ENCODE data around the gene RALGAPA2. TPM values are rescaled to one million over a fixed set of nuclear protein-coding genes. Genes with fewer than 3 reads are reported as not detected.

Gene RALGAPA2
- polyA plus RNA-seq, 1 donor from 2014 or later, result 5.4 TPM

DNA sequence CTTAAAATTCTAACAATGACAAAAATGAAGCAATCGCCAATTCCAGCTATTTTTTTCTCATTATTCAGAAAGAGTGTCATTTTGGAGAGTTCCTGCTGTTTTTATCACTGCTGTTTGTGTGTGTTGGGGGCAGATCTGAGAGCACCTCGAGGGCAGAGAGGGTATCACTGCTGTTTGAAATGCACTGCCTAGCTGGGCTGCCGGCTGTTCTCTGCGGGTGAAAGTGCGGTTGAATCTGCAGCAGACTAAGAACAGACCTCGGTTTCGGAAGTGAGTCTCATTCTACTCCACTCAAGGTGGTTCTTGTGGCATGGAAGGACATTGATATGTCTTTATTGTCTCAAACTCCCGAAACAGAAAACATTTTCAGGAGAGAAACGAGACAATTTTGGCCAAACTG, 326.3 kb downstream of the RALGAPA2 start:
- peaks cover 6% of the 10 kb centered on the region for H3K27me3 Mint-ChIP-seq
- no peaks in the 10 kb centered on the region for H3K9me3 Mint-ChIP-seq
- H3K4me1 Mint-ChIP-seq, result peaks cover 0 to 1% (median 0%) of the 10 kb centered on the region in 3 donors
- no peak overlapping the region for H3K4me3 Mint-ChIP-seq
- H3K27ac Mint-ChIP-seq, result no peak overlapping the region
- no peaks in the 10 kb centered on the region for H3K36me3 Mint-ChIP-seq

DNA sequence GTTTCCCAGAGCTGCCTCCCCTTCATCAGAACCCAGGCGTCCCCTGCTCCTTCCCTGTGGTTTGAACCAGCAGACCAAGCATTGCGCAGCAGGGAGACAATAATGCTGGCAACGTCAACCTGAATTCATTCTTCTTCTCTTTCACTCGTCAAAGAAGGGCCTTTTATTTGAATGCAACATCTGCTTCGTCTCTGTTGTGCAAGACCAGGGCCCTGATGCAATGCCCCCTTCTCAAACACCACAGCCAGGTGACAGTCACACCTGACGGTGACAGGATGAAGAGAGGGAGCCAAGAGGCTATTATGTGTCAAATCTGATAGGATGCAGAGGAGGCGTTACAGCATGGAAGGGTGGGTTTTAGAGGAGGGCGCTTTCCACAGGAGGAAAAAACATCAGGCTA, 336.6 kb downstream of the RALGAPA2 start:
- Mint-ChIP-seq H3K27me3 (peaks cover 52% of the 10 kb centered on the region), H3K27ac (peak overlapping the region in 1 of 3 donors; percentile 71), H3K36me3 (no peaks in the 10 kb centered on the region), H3K4me1 (no peaks in the 10 kb centered on the region), H3K9me3 (peaks cover 2 to 8% (median 4%) of the 10 kb centered on the region in 3 donors), H3K4me3 (no peak overlapping the region)

DNA sequence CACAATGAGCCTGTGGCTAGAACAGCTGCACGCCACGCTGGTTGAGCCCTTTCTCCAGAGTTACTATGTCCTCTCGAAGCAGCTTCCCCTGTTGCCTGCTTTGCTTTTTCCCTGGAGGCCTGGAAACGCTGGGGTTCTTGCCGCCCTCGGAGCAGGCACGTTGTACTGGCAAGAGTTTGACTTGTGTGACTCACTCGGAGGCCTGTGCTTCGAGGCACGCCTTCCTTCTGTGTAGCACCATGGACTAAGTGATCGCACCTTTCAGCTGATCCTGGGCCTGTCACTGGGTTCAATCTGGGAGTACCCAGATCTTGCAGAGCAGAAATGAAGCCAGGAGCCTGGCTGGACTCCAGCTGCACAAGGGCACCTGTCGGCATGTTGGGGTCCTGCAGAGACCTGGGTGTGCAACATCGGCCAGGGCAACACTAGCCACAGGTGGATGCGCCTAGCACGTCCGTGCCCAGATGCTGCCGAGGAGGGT, 339.3 kb downstream of the RALGAPA2 start:
- Mint-ChIP-seq H3K4me3 (no peak overlapping the region), H3K4me1 (peaks cover 4 to 6% (median 4%) of the 10 kb centered on the region in 3 donors), H3K36me3 (no peaks in the 10 kb centered on the region), H3K27me3 (peaks cover 55% of the 10 kb centered on the region), H3K27ac (no peak overlapping the region), H3K9me3 (no peaks in the 10 kb centered on the region)

DNA sequence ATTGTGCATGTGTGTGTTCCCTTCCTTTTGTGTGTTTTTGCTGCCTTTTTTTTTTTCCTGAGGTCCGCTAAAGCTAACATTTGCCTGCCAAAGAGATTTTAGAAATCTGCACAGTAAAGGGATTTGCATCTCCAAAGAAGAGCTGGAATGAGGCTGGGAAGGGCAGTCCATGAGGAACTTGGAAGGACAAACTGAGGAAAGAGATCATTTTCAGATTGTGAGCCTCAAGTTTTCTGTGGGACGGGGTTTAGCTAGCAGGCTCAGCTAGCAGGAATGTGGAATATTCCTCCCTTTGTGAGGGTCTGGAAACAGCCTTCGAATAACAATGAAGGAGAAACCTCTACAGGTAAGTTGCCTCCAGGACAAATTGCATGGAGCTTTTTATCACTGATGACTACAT, 340.8 kb downstream of the RALGAPA2 start:
- peak overlapping the region in 2 of 3 donors; percentile 23 to 47 for H3K27ac Mint-ChIP-seq
- H3K9me3 Mint-ChIP-seq, result no peaks in the 10 kb centered on the region
- no peaks in the 10 kb centered on the region for H3K36me3 Mint-ChIP-seq
- H3K4me1 Mint-ChIP-seq, result peaks cover 4 to 6% (median 6%) of the 10 kb centered on the region in 3 donors
- peaks cover 59% of the 10 kb centered on the region for H3K27me3 Mint-ChIP-seq
- H3K4me3 Mint-ChIP-seq, result peak overlapping the region in 1 of 4 donors; percentile 38

DNA sequence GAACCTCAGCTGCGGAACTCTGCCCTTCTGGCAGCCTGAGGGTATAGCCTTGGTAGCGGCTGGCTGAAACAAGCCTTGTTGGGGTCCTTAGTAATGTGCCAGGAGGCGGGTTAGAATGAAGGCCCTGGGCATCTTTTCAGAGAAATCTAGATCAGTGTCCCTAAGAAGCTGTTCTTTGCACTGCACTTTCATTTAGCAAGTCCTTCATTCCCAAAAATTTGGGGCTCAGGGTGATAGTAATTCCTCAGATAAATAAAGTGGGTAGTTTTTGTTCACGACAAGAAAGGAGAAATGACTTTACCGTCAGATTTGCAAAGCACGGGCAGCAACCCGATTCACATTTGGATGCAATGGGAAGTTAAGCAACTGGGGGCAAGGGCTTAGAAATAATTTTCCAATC, 341.4 kb downstream of the RALGAPA2 start:
- Mint-ChIP-seq H3K9me3 (no peaks in the 10 kb centered on the region), H3K4me1 (peaks cover 4 to 9% (median 6%) of the 10 kb centered on the region in 3 donors), H3K36me3 (no peaks in the 10 kb centered on the region), H3K27me3 (peaks cover 62% of the 10 kb centered on the region), H3K4me3 (peak overlapping the region in 1 of 4 donors; percentile 51), H3K27ac (no peak overlapping the region)

DNA sequence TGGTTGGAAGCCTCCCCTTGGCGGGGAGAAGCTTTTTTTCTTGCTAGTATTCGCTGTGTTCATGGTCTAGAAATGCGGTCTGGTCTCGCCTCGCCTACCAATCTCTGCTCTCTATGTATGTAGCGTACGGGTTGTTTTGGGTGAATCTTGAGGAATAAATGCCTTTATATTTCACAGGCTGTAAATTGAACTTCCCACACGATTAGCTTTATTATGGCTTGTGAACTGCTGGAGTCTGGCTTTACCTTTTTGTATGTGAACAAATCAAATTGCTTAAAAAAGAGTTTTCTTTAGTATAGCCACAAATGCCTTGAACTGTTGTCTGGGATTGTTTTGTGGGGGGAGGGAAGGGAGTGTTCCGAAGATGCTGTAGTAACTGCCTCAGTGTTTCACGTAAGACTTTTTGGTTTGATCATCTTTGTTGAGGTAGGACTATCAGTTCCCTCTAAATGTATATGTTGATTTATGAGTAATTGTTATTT, 342.3 kb downstream of the RALGAPA2 start:
- H3K27me3 Mint-ChIP-seq, result peaks cover 63% of the 10 kb centered on the region
- peak overlapping the region; percentile 58 to 83 (median 74) for H3K4me3 Mint-ChIP-seq
- H3K4me1 Mint-ChIP-seq, result peaks cover 4 to 13% (median 6%) of the 10 kb centered on the region in 3 donors
- H3K27ac Mint-ChIP-seq, result peak overlapping the region in 2 of 3 donors; percentile 47 to 68
- H3K9me3 Mint-ChIP-seq, result peaks cover 0 to 2% (median 0%) of the 10 kb centered on the region in 3 donors
- peaks cover 2% of the 10 kb centered on the region for H3K36me3 Mint-ChIP-seq

DNA sequence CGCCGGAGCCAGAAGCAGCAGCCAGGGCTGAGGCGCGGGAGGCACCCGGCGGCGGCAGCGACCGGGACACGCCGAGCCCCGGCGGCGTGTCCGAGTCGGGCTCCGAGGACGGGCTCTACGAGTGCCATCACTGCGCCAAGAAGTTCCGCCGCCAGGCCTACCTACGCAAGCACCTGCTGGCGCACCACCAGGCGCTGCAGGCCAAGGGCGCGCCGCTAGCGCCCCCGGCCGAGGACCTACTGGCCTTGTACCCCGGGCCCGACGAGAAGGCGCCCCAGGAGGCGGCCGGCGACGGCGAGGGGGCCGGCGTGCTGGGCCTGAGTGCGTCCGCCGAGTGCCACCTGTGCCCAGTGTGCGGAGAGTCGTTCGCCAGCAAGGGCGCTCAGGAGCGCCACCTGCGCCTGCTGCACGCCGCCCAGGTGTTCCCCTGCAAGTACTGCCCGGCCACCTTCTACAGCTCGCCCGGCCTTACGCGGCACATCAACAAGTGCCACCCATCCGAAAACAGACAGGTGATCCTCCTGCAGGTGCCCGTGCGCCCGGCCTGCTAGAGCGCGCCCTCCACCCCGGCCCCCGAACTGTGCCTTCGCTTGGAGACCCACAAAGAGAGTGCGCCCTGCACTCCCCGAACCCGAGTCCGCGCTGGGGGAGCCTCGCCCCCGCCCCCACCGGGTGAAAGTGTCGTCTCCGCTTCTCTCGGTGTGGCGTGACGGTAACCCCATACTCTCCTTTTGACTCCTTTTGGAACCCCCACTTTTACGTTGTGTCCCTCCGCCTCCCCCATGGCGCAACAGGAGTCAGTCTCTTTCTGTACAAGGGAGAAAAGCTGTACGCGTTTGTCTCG, 343.0 kb downstream of the RALGAPA2 start:
- Mint-ChIP-seq H3K27ac (peak overlapping the region in 2 of 3 donors; percentile 47 to 68), H3K27me3 (peaks cover 67% of the 10 kb centered on the region), H3K36me3 (peaks cover 2% of the 10 kb centered on the region), H3K4me3 (peak overlapping the region; percentile 58 to 83 (median 74)), H3K4me1 (peaks cover 6 to 13% (median 6%) of the 10 kb centered on the region in 3 donors), H3K9me3 (peaks cover 0 to 2% (median 0%) of the 10 kb centered on the region in 3 donors)

DNA sequence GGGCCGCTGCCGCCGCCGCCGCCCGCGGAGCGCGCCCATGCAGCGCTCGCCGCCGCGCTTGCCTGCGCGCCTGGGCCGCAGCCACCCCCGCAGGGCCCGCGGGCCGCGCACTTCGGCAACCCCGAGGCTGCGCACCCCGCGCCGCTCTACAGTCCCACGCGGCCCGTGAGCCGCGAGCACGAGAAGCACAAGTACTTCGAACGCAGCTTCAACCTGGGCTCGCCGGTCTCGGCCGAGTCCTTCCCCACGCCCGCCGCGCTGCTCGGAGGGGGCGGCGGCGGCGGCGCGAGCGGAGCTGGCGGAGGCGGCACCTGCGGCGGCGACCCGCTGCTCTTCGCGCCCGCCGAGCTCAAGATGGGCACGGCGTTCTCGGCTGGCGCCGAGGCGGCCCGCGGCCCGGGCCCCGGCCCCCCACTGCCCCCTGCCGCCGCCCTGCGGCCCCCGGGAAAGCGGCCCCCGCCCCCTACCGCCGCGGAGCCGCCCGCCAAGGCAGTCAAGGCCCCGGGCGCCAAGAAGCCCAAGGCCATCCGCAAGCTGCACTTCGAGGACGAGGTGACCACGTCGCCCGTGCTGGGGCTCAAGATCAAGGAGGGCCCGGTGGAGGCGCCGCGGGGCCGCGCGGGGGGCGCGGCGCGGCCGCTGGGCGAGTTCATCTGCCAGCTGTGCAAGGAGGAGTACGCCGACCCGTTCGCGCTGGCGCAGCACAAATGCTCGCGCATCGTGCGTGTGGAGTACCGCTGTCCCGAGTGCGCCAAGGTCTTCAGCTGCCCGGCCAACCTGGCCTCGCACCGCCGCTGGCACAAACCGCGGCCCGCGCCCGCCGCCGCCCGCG, 343.8 kb downstream of the RALGAPA2 start:
- Mint-ChIP-seq H3K27ac (no peak overlapping the region), H3K4me1 (peaks cover 6 to 13% (median 9%) of the 10 kb centered on the region in 3 donors), H3K27me3 (peaks cover 67% of the 10 kb centered on the region), H3K4me3 (peak overlapping the region in 1 of 4 donors; percentile 37), H3K9me3 (peaks cover 0 to 2% (median 0%) of the 10 kb centered on the region in 3 donors), H3K36me3 (peaks cover 2% of the 10 kb centered on the region)

DNA sequence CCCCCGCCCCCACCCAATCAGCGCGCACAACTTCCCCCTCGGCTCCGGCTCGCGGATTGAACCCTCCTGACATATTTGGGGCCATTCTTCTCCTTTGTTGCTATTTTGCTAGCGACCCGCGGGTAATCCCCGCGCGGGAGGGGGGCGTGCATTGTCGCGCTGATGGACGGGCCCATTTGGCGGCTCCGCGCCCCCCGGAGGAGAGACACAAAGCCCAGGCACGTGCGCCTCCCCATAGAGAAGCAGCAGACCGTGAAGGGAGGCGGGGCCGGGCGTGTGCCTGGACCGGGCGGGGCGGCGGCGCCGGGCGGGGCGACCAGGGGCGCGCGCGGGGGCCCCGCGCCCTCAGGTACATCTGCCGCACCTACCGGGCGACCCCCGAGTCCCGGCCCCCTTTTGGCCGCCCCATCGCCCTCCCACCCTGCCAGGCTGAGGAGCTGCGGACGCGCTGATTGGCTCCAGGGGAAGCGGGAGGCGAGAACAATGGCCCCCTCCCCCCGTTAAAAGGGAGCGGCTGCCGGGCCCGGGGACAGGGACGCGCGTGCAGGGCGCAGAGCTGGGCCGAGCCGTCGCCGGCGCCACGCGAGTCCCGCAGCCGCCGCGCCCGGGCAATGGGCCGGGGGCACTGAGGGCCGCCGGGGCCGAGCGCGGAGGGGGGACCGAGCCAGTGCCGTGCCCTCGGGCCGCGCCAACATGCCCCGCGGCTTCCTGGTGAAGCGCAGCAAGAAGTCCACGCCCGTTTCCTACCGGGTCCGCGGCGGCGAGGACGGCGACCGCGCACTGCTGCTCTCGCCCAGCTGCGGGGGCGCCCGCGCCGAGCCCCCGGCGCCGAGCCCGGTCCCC, 344.6 kb downstream of the RALGAPA2 start, which contains the start of gene INSM1:
Gene INSM1, plus strand, starts transcription at position 530 of the 843 bp plus-strand sequence. Its CDS starts 164 bp downstream, at position 694.
- Mint-ChIP-seq H3K27ac (peak within 1 kb of the TSS in 2 of 3 donors; percentile 45 to 74), H3K4me3 (peak within 1 kb of the TSS; percentile 70 to 92 (median 72)), H3K4me1 (peaks cover 6 to 13% (median 9%) of the 10 kb centered on the region in 3 donors), H3K36me3 (peaks cover 2% of the 10 kb centered on the region), H3K9me3 (peaks cover 0 to 2% (median 0%) of the 10 kb centered on the region in 3 donors), H3K27me3 (peaks cover 63% of the 10 kb centered on the region)

DNA sequence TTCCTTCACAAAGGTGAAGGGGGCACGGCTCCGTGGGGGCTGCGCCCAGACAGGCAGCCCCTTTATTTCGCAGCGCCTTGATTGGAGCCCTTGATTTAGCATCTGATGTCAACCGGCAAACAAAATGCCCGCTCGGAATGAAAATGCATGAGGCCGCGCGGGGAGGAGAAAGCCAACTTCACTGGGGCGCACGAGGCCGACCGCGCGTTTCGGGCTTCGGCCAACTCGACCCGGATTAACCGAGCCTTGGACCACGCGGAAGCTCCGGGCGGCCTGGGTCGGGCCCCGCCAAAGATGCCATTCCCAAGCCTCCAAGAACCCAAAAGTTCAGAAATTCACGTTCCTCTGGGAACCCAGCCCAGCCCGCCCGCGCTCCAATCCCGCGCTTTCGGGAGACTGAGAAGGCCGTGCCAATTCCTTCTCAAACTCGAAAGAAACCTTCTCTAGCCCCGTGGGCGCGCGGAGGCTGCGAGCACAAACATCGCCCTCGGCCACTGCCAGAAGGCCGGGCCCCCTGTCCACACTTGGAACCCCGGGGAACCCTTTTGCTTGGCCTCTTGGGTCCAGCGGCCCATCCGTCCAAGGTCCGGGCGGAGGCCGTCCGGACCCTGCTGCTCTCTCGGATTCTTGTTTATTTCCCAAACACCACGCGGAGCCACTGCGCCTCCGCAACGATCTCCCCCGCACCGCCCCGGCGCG, 345.4 kb downstream of the RALGAPA2 start:
- Mint-ChIP-seq H3K4me1 (peaks cover 6 to 17% (median 10%) of the 10 kb centered on the region in 3 donors), H3K27me3 (peaks cover 61% of the 10 kb centered on the region), H3K9me3 (peaks cover 0 to 2% (median 0%) of the 10 kb centered on the region in 3 donors), H3K36me3 (peaks cover 2% of the 10 kb centered on the region), H3K4me3 (peak overlapping the region; percentile 41 to 92 (median 72)), H3K27ac (peak overlapping the region in 2 of 3 donors; percentile 45 to 74)

DNA sequence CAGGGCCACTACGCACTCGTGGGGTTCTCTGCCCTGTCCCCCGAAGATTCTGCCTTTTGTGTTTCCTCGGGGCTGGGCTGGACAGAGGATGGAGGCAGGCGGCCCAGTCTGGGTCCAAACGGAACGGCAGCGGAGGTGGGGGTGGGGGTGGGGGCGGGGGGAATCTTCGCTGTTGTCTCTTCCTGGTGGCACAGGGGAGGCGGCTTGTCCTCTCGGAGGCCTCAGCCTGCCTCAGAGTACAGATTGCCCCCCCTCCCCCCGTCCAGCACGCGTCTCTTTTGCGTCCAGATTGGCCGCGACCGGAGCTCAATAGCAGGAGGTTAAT, 345.9 kb downstream of the RALGAPA2 start:
- Mint-ChIP-seq H3K4me3 (peak overlapping the region; percentile 39 to 77 (median 44)), H3K27me3 (peaks cover 60% of the 10 kb centered on the region), H3K4me1 (peaks cover 6 to 17% (median 10%) of the 10 kb centered on the region in 3 donors), H3K9me3 (peaks cover 0 to 2% (median 0%) of the 10 kb centered on the region in 3 donors), H3K27ac (peak overlapping the region in 2 of 3 donors; percentile 45 to 63), H3K36me3 (peaks cover 2% of the 10 kb centered on the region)

DNA sequence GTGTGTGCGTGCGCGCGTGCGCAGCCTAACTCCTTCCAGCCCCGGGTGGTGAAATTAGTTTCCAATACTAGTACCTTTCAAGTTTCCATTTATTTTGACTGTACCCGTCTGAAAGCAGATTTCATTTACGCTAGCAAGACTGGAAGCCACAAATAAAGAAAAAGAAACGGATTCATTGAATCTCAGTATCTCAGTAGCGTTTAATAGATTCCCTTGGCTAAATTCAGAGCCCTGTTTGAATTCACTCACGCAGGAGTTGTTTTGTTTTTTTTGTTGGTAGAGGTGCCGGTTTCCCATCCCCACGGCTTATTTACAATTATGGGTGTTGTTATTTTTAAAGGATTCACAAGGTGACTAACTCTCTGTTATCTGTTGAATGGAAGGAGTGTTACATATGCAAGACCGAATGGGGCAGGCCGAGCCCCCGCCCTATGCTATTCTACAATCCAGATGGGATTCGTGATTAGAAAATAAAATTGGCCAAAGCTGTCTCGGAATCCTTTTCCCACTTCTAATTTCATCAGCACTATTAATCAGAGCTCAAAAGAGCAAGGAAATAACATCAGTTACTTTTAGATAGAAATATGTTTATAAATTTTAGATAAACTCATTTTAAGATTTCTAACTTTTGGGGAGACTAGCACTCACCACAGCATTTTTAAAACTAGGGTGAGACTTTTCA, 346.8 kb downstream of the RALGAPA2 start:
- Mint-ChIP-seq H3K4me1 (peaks cover 6 to 22% (median 12%) of the 10 kb centered on the region in 3 donors), H3K27me3 (peaks cover 62% of the 10 kb centered on the region), H3K4me3 (peak overlapping the region in 3 of 4 donors; percentile 60 to 74 (median 62)), H3K9me3 (peaks cover 0 to 2% (median 0%) of the 10 kb centered on the region in 3 donors), H3K27ac (peak overlapping the region; percentile 33 to 86 (median 64)), H3K36me3 (peaks cover 2% of the 10 kb centered on the region)

Measured in IgD-negative memory B cell (primary cell).